ENCODE data around the gene ST3GAL3.

DNA sequence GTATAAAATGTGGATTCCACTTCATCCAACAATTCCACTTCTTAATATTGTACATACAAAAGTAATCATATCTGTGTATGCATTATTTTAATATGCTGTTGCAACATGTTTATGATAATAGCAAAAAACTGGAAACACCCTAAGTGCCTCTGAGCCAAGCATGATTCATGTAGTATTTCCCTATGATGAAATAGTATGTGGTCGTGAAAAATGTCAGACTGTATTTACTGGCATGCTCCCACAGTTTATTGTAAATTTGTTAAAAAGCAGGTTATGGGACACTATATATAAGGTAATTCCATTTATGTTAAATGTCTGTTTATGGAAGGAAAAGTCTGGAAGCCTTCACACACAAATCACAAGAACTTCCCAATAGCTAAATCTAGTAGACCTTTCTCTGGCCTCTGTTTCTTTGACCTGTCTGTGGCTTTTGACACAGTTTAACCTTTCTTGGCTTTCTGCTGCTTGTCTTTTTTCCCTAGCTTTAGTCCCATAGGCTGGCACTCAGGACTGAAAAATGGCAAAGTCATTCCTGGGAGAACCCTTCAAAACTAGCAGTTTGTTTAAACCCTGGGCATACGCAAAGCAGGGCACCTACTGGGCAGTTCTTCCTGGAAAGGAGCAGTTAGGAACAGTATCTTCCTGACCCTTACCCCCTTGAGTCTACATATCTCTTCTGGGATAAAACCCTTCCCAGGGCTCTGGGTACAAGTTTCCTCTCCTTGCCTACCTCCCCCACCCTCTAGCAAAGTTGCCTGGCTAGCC, 160.8 kb downstream of the ST3GAL3 start:
- TF ChIP-seq MAZ (IDR thresholded peaks at IDR 0.05; ENCODE audit: borderline replicate concordance, low read depth, low read length): no peak
- no peak for TF ChIP-seq REST (IDR thresholded peaks at IDR 0.05)
- no peak for TF ChIP-seq MAFK (IDR thresholded peaks at IDR 0.05; ENCODE audit: partially characterized antibody)
- TF ChIP-seq, protein P1, sequence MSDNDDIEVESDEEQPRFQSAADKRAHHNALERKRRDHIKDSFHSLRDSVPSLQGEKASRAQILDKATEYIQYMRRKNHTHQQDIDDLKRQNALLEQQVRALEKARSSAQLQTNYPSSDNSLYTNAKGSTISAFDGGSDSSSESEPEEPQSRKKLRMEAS (IDR thresholded peaks at IDR 0.05): no peak
- TF ChIP-seq HOXA7 (CRISPR knock-in tag; IDR thresholded peaks at IDR 0.05): no peak
- TF ChIP-seq, protein P2, sequence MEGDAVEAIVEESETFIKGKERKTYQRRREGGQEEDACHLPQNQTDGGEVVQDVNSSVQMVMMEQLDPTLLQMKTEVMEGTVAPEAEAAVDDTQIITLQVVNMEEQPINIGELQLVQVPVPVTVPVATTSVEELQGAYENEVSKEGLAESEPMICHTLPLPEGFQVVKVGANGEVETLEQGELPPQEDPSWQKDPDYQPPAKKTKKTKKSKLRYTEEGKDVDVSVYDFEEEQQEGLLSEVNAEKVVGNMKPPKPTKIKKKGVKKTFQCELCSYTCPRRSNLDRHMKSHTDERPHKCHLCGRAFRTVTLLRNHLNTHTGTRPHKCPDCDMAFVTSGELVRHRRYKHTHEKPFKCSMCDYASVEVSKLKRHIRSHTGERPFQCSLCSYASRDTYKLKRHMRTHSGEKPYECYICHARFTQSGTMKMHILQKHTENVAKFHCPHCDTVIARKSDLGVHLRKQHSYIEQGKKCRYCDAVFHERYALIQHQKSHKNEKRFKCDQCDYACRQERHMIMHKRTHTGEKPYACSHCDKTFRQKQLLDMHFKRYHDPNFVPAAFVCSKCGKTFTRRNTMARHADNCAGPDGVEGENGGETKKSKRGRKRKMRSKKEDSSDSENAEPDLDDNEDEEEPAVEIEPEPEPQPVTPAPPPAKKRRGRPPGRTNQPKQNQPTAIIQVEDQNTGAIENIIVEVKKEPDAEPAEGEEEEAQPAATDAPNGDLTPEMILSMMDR (IDR thresholded peaks at IDR 0.05): no peak
- no peak for TF ChIP-seq POLR2A (IDR thresholded peaks at IDR 0.05; ENCODE audit: low read length)
- no peak for TF ChIP-seq HDAC2 (IDR thresholded peaks at IDR 0.05)
- no peak for TF ChIP-seq KDM1A (IDR thresholded peaks at IDR 0.05; ENCODE audit: low read depth)
- TF ChIP-seq CBX8 (IDR thresholded peaks at IDR 0.05): no peak
